ENCODE results near the gene REPS1. TPM values are rescaled to one million over a fixed set of nuclear protein-coding genes. Genes with fewer than 3 reads are reported as not detected.
"Not testable (repeated sequence)": the region's sequence is repeated elsewhere in the genome, so short reads cannot be mapped to it uniquely, and the experiment has no call there.

REPS1 gene
- polyA plus RNA-seq, 3 donors: 11.9 to 36.6 (median 14.0) TPM

- Mint-ChIP-seq H3K4me3 (no peak overlapping the region), H3K36me3 (peaks cover 0 to 5% of the 10 kb centered on the region in 2 donors), H3K4me1 (peaks cover 16% of the 10 kb centered on the region), H3K27me3 (ENCODE audit: low read depth in 3 of 3) (peaks cover 0 to 3% (median 0%) of the 10 kb centered on the region in 3 donors), H3K9me3 (peaks cover 11 to 31% (median 20%) of the 10 kb centered on the region in 7 donors), H3K27ac (no peak overlapping the region)
- Histone ChIP-seq H2AFZ (ENCODE audit: insufficient read depth, low read depth, low read length, poor library complexity, severe bottlenecking) (no peak overlapping the region), H3K4me1 (ENCODE audit: control insufficient read depth in 1 of 2, insufficient read depth in 2 of 2, low read length in 2 of 2) (peaks cover 0 to 4% of the 10 kb centered on the region in 2 donors), H3K27ac (ENCODE audit: low read depth in 1 of 2, low read length in 2 of 2) (no peak overlapping the region), H4K20me1 (ENCODE audit: insufficient read depth, low read length) (no peaks in the 10 kb centered on the region), H3K4me2 (replicated peaks; ENCODE audit: extremely low read depth, low read length, poor library complexity, severe bottlenecking) (no peak overlapping the region), H3K9me3 (replicated peaks in 1 of 2; ENCODE audit: control insufficient read depth in 1 of 2, insufficient read depth in 1 of 2, low read length in 2 of 2) (peaks cover 15 to 19% of the 10 kb centered on the region in 2 donors), H3K27me3 (ENCODE audit: control insufficient read depth in 2 of 2, insufficient read depth in 2 of 2, low read length in 2 of 2) (no peaks in the 10 kb centered on the region), H3K4me3 (replicated peaks in 1 of 3; ENCODE audit: low read depth in 2 of 3, low read length in 3 of 3) (no peak overlapping the region), H3K9ac (ENCODE audit: insufficient read depth, low read length, poor library complexity, severe bottlenecking) (no peak overlapping the region), H3K36me3 (replicated peaks in 1 of 2; ENCODE audit: control insufficient read depth in 1 of 2, insufficient read depth in 2 of 2, low read length in 2 of 2) (no peaks in the 10 kb centered on the region), H3K79me2 (ENCODE audit: insufficient read depth, low read length) (no peaks in the 10 kb centered on the region)
- no peak for DNase-seq
- 90% methylated on average over 2 of the region's 3 CpGs for WGBS (ENCODE audit: insufficient coverage)
- TF ChIP-seq CTCF (IDR thresholded peaks at IDR 0.05): no peak
- intact Hi-C loops (cut with micrococcal nuclease): no loop called here
Observed at GRCh38 chr6:138996524-138996923, 8.5 kb upstream of the REPS1 start.

- H3K4me3 Mint-ChIP-seq; intact Hi-C loops (cut with micrococcal nuclease): not testable (repeated sequence)
Observed at GRCh38 chr6:138993410-138993809, 5.4 kb upstream of the REPS1 start.

More at GRCh38 chr6:138993410-138993809, 5.4 kb upstream of the REPS1 start:
- not testable (repeated sequence) for H3K79me2 ChIP-seq (ENCODE audit: insufficient read depth, low read length); H3K4me2 ChIP-seq (replicated peaks; ENCODE audit: extremely low read depth, low read length, poor library complexity, severe bottlenecking); H3K4me1 ChIP-seq (ENCODE audit: control insufficient read depth in 1 of 2, insufficient read depth in 2 of 2, low read length in 2 of 2); DNase-seq; H4K20me1 ChIP-seq (ENCODE audit: insufficient read depth, low read length); H2AFZ ChIP-seq (ENCODE audit: insufficient read depth, low read depth, low read length, poor library complexity, severe bottlenecking); H3K27me3 Mint-ChIP-seq (ENCODE audit: low read depth in 3 of 3); H3K36me3 ChIP-seq (replicated peaks in 1 of 2; ENCODE audit: control insufficient read depth in 1 of 2, insufficient read depth in 2 of 2, low read length in 2 of 2); H3K36me3 Mint-ChIP-seq; H3K27me3 ChIP-seq (ENCODE audit: control insufficient read depth in 2 of 2, insufficient read depth in 2 of 2, low read length in 2 of 2); H3K4me3 ChIP-seq (replicated peaks in 1 of 3; ENCODE audit: low read depth in 2 of 3, low read length in 3 of 3); H3K27ac ChIP-seq (ENCODE audit: low read depth in 1 of 2, low read length in 2 of 2); H3K9ac ChIP-seq (ENCODE audit: insufficient read depth, low read length, poor library complexity, severe bottlenecking)
- 100% methylated on average over 1 of the region's 1 CpG for WGBS (ENCODE audit: insufficient coverage)
- peak overlapping the region in 1 of 7 donors; percentile 55 for H3K27ac Mint-ChIP-seq
- peaks cover 12% of the 10 kb centered on the region for H3K4me1 Mint-ChIP-seq
- peaks cover 11 to 31% (median 20%) of the 10 kb centered on the region in 7 donors for H3K9me3 Mint-ChIP-seq
- peaks cover 15 to 19% of the 10 kb centered on the region in 2 donors for H3K9me3 ChIP-seq (replicated peaks in 1 of 2; ENCODE audit: control insufficient read depth in 1 of 2, insufficient read depth in 1 of 2, low read length in 2 of 2)
